Middle frontal gyrus (tissue), 1 donor: ENCODE data around the gene CENPB.
"Not testable (repeated sequence)": the region's sequence is repeated elsewhere in the genome, so short reads cannot be mapped to it uniquely, and the experiment has no call there.

Source experiments
- DNase-seq: peaks from one replicate; pipeline ENCODE4 v3.0.0-alpha.2; 2015; ENCODE audit warnings: low spot score; ENCODE audit errors: extremely low spot score

CENPB gene

GRCh38 chr20:3789201-3789600 lies 2.7 kb upstream of the CENPB start:
- not testable (repeated sequence) for DNase-seq

GRCh38 chr20:3788685-3789155 lies 2.2 kb upstream of the CENPB start:
- no peak for DNase-seq

GRCh38 chr20:3787324-3788014 lies 929 bp upstream of the CENPB start:
- no peak for DNase-seq

- DNase-seq: no peak
Measured at GRCh38 chr20:3786126-3786484, 435 bp downstream of the CENPB start.

GRCh38 chr20:3785240-3786125 lies 1.1 kb downstream of the CENPB start:
- no peak for DNase-seq

- no peak for DNase-seq
Measured at GRCh38 chr20:3784863-3785239, 1.7 kb downstream of the CENPB start.

GRCh38 chr20:3784216-3784853 lies 2.2 kb downstream of the CENPB start:
- DNase-seq: no peak

- DNase-seq: no peak
Measured at GRCh38 chr20:3783511-3784195, 2.9 kb downstream of the CENPB start.

- no peak for DNase-seq
Measured at GRCh38 chr20:3783068-3783489, 3.5 kb downstream of the CENPB start.

- no peak for DNase-seq
Measured at GRCh38 chr20:3782597-3782996, 3.9 kb downstream of the CENPB start.

- peak; percentile 88 for DNase-seq
Measured at GRCh38 chr20:3781153-3781910, 5.2 kb downstream of the CENPB start, which contains the start of gene SPEF1. SPEF1 (minus strand) TSS chr20:3781448; CDS start chr20:3781287, 161 bp downstream.

- DNase-seq: no peak
Measured at GRCh38 chr20:3778976-3779375, 7.6 kb downstream of the CENPB start.

- no peak for DNase-seq
Measured at GRCh38 chr20:3777716-3778629, 8.6 kb downstream of the CENPB start.

GRCh38 chr20:3777381-3777715 lies 9.2 kb downstream of the CENPB start:
- DNase-seq: no peak

GRCh38 chr20:3775457-3776108 lies 11.0 kb downstream of the CENPB start:
- no peak for DNase-seq

- DNase-seq: no peak
Measured at GRCh38 chr20:3771552-3772058, 14.9 kb downstream of the CENPB start.

GRCh38 chr20:3768342-3769130 lies 18.0 kb downstream of the CENPB start:
- no peak for DNase-seq
